ENCODE results near the gene ST7.
"Not testable (repeated sequence)": the region's sequence is repeated elsewhere in the genome, so short reads cannot be mapped to it uniquely, and the experiment has no call there.

ST7 gene, protein sequence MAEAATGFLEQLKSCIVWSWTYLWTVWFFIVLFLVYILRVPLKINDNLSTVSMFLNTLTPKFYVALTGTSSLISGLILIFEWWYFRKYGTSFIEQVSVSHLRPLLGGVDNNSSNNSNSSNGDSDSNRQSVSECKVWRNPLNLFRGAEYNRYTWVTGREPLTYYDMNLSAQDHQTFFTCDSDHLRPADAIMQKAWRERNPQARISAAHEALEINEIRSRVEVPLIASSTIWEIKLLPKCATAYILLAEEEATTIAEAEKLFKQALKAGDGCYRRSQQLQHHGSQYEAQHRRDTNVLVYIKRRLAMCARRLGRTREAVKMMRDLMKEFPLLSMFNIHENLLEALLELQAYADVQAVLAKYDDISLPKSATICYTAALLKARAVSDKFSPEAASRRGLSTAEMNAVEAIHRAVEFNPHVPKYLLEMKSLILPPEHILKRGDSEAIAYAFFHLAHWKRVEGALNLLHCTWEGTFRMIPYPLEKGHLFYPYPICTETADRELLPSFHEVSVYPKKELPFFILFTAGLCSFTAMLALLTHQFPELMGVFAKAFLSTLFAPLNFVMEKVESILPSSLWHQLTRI

GRCh38 chr7:116953372-116953905 is at the start of gene ST7:
ST7 (plus strand) TSS chr7:116953501; CDS start chr7:116953541, 40 bp downstream.
- no peak for DNase-seq

GRCh38 chr7:116906391-116906790 is 46.9 kb upstream of the ST7 start:
- DNase-seq = no peak

DNA sequence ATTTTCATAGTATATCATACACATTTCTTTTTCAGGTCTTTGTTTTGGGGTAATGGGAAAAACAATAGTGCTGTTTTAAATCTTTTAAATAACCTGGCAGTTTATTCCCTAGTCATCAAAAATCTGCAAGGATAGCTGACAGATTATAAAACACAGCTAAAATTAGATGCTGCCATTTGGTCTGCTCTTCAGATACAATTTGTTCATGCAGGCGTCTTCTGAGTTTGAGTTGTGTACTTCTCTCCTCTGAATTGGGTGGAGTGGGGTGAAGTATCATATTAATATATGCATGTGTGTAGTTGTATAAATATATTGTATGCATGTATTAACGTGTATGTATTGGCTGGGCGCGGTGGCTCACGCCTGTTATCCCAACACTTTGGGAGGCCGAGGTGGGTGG is 42.9 kb upstream of the ST7 start:
- no peak for DNase-seq

GRCh38 chr7:116911801-116912200 is 41.5 kb upstream of the ST7 start:
- DNase-seq = no peak

DNA sequence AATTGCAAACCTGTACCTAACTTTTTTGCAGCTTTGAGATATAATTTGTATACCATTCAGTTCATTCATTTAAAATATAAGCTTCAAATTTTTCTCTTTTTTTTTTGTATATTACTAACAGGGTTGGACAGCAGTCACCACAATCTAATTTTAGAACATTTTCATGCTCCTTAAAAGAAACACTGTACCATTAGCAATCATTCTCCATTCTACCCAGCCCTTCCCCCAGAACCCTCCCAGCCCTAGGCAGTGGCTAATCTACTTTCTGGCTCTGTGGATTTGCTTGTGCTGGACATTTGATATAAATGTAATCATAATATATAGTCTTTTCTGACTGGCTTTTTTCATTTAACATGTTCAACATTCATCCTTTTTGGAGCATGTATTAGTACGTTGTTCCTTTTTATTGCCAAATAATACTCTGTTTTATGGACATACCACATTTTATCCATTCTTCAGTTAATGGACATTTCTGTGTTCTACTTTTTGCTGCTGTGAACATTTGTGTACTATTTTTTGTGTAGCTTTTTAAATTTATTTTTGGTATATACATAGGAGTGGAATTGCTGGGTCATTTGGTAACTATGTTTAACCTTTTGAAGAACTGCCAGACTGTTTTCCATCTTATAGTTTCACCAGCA is 40.9 kb upstream of the ST7 start:
- DNase-seq = no peak

DNA sequence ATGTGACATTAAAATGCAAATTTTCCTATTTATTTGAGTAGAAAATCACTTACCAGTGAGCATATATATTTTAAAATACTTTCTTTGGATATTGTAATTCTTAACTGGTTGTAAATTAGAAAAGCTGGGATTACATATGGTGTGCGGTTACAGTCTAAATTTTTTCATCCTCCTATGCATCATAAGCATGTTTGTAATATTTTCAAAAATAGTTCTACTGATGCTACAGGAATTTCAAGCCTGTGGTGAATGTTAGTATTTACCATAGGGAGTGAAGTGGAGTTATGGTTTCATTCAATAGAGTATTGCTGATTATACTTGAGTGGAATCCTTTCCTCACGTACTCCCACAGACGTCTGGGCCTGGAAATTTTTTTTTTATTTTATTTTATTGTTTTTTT is 34.6 kb upstream of the ST7 start:
- no peak for DNase-seq

DNA sequence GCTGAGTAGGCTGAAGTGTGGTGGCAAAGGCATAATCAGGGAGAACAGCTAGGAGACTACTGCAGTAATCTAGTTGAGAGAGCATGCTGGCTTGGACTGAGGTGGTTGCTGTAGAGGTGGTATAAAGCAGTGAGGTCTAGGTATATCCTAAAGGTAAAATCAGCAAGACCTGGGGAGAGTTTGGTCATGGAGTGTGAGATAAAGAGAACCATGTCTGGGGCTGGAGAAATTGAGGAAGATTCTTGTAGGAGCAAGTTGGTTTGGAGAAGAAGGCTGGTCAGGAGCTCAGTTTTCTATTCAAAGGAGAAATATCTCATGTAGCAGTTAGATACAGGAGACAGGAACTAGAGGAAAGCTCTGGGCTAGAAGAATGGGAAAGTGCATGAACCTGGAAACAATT is 32.9 kb upstream of the ST7 start:
- no peak for DNase-seq

DNA sequence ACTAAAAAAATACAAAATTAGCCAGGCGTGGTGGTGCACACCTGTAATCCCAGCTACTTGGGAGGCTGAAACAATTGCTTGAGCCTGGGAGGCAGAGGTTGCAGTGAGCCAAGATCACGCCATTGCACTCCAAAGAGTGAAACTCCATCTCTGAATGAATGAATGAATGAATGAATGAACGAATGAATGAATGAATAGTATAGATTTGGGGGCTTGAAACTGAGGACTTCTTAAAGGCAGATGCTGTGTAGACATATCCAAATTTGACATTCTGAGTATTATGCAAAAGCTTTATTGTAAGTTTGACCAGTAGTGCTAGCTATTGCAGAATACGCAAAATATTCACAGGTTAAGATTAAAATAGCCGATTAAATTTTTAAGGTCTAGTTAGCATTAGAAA is 30.8 kb upstream of the ST7 start:
- DNase-seq = no peak

DNA sequence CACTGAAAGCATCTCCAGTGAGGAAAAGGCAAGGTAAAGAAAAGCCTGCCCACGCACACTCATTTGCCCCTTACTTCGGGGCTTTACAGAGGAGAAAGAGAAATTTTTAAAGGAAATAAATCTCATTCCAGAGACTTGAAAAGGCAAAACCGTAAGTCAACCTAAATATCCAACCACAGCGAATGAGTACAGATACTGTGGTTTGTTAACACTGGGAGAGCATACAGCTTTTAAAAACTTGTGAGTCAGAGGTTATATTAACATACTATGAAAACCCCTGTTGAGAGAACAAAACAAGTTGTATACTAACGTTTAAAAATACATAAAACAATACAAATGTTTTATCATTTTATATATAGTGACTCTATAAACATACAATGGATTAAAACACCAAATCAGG is 28.6 kb upstream of the ST7 start:
- DNase-seq = no peak

DNA sequence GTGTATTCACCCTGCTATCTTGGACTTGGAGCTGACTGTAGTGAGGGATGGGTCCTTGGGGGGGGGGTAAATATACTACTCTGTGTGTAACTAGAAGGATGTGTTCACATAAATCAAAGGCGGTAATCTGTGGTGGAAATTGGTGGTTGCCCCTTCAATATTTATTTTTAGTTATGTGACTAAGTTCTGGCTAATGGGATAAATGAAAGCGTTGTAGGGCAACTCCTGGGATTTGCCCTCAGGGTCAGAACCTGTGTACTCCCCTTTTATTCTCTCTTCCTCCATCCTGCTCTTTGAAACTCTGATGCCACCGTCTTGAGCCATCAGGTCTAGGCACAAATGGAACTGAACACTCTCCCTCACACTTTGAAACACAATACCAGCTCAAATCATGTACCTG is 24.3 kb upstream of the ST7 start:
- no peak for DNase-seq

DNA sequence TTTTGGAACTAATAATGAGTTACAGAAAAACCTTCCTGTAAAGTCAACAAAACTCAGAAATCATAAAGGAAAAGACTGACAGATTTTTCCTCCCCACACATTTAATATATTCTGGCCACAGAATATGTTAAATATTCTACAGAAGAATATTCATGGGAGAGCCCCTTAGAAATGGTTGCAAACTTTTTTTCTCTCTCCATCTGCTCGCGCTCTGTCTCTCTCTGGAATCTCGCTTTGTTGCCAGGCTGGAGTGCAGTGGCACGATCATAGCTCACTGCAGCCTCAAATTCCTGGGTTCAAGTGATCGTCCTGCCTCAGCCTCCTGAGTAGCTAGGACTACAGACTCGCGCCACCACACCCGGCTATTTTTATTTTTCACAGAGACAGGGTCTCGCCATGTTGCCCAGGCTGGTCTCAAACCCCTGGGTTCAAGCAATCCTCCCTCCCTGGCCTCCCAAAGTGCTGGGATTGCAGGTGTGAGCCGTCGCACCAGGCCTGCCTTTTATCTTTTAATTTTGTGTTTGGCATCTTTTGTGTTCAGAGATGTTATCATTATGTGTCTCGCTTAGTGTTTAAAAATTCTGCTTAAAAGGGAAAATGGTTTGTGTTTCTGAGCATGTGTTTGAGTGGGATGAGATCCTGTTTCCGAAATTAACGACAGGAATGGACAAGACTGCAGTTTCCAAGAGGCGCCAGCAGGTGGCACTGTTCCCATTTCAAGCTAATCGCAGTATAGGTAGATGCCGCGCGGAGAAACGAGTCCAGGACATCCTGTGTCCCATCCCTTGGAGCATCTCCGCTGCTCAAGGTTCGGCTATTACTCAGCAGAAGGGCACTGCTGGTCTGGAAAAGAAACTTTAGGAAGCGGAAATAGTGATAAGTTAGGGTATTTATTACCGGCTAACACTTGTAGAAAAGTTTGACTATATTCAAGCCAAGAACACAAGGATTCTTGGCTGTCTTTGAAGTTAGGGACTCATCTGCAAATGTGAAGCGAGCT is 23.1 kb upstream of the ST7 start:
- no peak for DNase-seq

DNA sequence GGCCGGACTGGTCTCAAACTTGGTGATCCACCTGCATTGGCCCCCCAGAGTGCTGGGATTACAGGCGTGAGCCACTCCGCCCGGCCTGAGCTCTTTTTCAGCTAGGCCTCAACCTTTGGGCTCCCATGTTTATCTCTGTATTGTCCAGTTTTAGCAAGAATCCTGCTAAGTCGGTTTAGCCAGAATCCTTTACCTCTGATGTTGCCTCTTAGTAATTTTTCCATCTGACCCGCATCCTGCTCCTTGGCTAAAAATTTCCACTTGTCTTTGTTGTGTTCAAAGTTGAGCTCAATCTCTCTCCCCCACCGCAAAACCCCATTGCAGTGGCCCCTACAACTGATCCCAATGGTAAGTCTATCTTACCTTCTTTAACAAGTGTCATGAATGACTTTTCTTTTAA is 20.7 kb upstream of the ST7 start:
- DNase-seq = no peak

GRCh38 chr7:116933465-116933864 is 19.8 kb upstream of the ST7 start:
- no peak for DNase-seq

GRCh38 chr7:116934580-116934979 is 18.7 kb upstream of the ST7 start:
- DNase-seq = no peak

- DNase-seq = not testable (repeated sequence)
Measured at GRCh38 chr7:116936844-116937243, 16.5 kb upstream of the ST7 start.

GRCh38 chr7:116938678-116939077 is 14.6 kb upstream of the ST7 start:
- DNase-seq = no peak

GRCh38 chr7:116940689-116941370 is 12.5 kb upstream of the ST7 start:
- no peak for DNase-seq

DNA sequence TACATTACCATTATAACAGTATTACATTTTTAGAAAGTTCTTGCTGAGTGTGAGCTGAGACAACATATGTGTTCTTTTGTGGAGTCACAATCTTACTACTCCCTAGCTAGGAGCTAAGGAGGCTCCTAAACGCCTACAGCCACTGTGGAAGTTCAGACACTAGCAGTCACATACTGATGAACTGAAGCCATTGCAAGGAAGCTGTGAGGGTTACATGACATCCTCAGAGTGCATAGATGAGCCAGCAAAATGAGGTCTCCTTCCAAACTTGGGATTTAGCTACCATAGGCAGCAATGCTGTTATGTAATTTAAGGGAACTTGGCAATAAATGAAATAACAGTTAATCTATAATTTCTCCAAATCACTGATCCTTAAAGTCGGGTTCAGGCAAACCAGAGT is 10.8 kb upstream of the ST7 start:
- DNase-seq = no peak

DNA sequence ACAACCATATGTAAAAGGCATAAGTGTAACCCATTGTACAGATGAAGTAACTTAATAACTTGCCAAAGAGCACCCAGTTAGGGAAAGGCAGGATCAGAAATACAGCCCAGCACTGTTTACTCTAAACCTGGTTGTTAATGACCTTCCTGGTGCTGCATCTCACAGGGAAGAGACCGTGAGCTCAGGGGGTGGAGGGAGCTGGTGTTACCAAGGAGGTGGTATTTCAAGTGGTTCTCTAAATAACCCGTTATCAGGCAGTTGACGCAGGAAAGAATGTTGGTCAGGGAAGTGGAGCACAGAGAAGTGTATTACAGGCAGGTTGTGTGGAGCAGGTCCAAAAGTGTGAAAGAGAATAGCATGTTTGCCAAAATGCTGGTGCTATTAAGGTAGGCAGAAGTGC is 4.4 kb upstream of the ST7 start:
- no peak for DNase-seq

- DNase-seq = no peak
Measured at GRCh38 chr7:116949941-116950801, 3.1 kb upstream of the ST7 start.

DNA sequence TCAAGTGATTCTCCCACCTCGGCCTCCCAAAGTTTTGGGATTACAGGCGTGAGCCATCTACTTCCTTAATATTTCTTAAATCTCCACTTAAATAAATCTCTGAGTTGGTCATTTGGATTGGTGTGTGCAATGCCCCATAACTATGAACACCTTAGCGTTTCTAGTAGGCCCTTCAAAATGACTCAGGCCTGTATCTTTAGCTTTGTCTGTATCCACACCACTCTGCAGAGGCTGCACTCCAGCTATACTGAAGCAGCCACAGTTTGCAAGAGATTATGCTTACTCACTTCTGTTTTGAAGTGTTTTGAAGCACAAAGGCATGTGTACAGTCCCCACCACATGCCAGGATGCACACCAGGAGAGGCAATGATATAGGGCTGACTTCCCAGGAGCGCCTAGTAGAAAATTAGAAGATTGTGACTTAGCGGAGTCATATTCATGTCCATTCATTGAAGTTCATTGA is 2.4 kb upstream of the ST7 start:
- no peak for DNase-seq
